Umbilical cord (tissue), 2 donors: ENCODE results near the gene BPIFB6. TPM values are rescaled to one million over a fixed set of nuclear protein-coding genes. Genes with fewer than 3 reads are reported as not detected.

ENCODE experiments used
- DNase-seq: peaks from one replicate; pipeline ENCODE4 v3.0.0-alpha.2; 2015; ENCODE audit warnings: low spot score
- total RNA-seq: library from RNA; depleted of rRNA; stranded (reverse); fragments of >200 nt; gene quantifications from one replicate; pipeline ENCODE4 v1.2.3, GENCODE V29; 2014; ENCODE audit warnings: low replicate concordance; ENCODE audit not compliant: insufficient read depth

Gene BPIFB6, protein sequence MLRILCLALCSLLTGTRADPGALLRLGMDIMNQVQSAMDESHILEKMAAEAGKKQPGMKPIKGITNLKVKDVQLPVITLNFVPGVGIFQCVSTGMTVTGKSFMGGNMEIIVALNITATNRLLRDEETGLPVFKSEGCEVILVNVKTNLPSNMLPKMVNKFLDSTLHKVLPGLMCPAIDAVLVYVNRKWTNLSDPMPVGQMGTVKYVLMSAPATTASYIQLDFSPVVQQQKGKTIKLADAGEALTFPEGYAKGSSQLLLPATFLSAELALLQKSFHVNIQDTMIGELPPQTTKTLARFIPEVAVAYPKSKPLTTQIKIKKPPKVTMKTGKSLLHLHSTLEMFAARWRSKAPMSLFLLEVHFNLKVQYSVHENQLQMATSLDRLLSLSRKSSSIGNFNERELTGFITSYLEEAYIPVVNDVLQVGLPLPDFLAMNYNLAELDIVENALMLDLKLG
- total RNA-seq: not detected

- no peak for DNase-seq
Measured at GRCh38 chr20:33031531-33031930, at the start of gene BPIFB6. Gene BPIFB6 (plus strand): TSS chr20:33031648. CDS start chr20:33031648, 0 bp downstream.

- DNase-seq: peak; percentile 5
Measured at GRCh38 chr20:32982617-32983458, 48.6 kb upstream of the BPIFB6 start.

DNA sequence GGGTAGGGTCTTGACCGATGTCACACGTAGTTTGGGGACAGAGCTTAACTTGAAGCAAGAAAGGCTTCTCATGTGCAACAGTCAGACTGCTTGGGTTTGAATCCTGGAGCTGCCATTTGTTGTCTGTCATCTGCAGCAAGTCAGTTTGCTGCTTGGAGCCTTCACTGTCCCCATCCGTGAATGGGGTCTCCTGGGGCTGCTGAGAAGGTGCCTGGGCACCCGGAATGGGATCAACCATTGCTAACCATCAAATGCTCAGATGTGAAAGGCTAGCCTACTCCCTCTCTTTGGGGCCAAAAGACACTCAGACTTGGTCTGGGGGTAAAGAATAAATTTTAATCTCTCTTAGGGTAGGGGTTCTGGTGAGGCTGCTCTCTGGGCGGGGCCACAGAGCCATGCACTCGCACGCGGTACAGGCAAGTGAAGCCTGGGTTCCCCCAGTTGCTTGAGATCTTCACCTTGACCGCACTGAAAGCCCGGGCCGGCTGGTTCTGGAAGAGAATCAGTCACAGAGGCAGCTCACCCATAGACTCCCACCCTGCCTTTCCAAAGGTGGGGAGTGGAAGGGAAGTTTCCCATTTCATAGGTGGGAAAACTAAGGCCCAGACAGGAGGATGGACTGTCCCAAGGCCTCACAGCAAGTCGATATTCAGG, 47.9 kb upstream of the BPIFB6 start:
- no peak for DNase-seq

- no peak for DNase-seq
Measured at GRCh38 chr20:32984196-32984595, 47.3 kb upstream of the BPIFB6 start.

DNA sequence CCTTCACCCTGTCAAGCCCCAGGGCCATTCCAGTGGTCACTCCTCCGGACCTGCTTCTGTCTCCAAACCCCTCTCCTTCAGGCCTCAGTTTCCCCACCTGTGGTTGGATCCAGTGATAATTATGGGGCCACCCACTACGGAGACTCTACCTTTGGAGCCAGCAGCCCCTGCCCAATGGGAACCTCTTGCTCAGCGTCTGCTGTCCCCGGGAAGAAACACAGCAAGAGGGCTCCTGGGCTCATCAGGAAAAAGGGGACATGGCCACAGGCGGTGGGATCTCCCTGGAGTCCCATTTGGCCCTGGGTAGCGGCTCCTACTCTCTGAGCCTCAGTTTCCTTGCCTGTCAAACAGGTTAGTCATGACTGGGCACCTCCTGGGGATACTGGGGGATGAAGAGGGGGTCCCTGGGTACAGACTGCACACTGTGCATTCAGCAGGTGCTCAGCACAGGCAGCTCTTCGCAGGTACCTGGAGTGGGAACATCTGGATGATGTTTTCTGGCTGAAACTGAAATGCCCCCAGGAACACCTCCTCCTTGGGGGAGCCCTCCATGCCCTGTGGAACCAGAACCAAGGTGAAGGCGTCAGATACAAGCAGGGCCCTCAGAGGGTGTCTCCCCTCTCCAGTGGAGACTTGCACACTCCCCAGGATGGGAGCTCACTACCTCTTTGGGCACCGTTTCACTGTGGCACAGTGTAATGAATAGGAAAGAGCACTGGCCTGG, 46.7 kb upstream of the BPIFB6 start:
- DNase-seq: no peak

DNA sequence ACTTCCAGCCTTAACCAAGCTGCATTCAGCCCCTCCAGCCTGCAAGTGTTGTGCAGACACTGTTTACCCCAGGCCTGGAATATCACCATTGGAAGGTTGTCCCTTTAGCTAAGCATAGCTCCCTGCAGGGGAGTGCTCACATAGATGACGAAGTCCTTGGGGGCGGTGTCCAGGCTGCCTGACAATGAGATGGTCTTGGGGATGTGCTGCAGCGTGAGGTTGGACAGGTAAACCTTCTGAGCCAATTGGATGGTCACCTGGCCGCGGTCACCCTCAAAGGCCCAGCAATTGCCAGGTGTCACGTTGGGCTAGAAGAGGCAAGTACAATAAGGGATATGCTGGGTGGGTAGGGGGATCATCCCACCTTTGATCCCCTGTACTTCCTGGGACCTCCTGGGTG, 45.9 kb upstream of the BPIFB6 start:
- no peak for DNase-seq

DNA sequence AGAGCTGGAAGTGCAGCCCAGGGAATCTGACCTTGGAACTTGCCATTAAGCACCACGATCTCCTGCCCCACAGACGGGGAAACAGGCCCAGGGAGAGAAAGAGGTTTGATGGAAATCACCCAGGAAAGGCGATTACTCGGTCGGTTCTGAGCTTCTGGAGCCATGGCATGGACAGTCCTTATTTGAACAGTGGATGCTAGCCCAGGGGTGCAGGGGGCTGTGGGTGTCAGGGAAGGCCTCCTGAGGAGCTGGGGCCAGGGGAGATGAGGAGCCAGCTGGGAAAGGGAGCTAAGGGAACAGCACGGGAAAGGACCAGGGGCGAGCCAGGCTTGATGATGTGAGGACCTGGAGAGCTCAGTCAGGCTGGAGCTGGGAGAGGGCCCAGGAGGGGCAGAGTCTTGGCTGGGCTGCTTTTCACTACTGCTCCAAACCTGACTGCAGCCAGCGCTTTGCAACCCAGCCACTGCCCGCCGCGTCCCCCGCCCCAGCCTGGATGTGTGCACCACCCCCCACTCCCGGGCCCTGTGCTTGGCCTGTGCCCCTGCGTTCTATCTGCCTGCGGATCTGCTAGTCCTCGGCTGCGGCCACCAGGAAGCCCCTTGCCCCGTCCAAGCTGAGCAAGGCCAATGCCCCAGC, 45.0 kb upstream of the BPIFB6 start:
- DNase-seq: no peak

DNA sequence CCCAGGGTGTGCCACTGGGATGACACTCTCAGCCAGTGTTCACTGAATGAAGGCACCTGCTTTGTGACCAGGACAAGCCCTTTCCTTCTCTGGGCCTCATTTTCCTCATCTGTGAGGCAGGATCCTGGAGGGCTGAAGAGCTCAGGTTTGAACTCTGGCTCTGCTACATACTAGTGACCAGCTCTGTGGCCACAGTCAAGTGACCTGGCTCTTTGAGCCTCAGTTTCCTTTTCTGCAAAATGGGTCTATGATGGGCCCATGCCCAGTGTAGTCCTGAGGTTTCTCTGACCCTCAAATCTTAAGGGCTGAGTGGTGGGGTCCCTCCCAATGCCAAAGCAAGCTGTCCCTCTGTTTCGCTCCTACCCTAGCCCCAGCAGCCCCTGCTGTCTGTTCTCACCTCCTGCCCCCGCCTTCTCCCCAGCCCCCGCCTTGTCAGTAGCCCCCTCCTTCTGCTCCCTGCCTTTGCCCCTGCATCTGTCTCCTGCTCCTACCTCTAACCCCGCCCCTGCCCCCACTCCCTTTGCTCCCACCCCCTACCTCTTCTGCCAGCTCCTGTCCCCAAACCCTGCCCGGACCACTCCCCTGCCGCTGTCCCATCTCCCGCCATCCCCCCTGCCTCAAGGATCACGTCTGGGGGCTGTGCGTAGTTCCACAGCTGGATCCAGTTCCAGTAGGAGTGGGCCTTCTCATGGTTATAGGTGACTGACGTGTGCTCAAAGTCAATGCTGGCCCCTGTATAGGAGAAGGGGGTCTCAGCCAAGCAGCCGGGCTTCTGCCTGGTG, 44.2 kb upstream of the BPIFB6 start:
- DNase-seq: no peak

- DNase-seq: no peak
Measured at GRCh38 chr20:32988008-32988407, 43.4 kb upstream of the BPIFB6 start.

DNA sequence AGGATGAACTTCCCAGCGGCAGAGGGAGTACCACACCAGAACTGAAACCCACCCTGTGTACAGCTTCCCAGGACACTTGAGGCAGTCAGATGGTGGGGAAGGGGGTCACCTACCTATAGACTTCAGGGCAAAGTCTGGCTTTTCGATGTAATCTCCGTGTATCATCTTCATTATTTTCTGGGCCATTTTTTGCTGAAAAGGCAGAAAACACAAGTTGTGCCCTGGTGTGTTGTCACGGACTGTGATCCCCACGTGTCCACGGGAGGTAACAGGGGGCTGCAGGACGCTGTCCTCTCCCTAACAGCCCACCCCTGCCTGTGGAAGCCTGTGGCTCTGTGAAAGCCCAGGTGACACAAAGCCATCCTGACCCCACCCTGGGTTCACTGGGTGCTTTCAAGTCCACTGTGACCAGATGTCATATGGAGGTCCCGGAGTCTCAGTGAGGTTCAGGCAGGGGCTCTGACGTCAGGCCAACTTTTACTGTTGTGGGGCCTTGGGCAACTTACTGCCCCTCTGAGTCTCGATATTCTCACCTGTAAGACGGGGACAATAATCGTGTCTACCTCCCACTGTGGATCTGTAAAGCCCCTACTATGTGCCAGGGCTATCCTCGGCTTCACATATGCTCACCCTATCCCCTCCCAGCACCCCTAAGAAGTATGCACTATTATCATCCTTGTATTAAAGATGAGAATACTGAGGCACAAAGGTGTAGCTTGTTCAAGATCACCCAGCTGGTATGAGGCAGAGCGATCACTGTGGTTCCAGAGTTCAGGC, 41.8 kb upstream of the BPIFB6 start:
- no peak for DNase-seq

DNA sequence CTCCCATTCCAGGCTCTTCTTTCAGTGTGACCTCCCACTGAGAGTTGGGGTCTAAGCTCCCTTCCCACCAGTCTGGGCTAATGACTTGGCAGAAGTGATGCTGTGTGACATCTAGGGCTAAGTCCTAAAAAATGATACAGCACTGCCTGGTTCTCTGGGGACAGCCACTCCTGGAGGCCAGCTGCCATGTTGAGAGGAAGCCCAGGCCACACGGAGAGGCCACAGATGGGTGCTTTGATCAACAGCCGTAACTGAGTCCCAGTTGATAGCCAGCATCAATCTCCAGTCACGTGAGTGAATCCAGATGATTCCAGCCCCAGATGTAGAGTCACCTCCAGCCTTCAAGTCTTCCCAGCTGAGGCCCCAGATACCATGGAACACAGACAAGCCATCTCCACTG, 41.0 kb upstream of the BPIFB6 start:
- no peak for DNase-seq

DNA sequence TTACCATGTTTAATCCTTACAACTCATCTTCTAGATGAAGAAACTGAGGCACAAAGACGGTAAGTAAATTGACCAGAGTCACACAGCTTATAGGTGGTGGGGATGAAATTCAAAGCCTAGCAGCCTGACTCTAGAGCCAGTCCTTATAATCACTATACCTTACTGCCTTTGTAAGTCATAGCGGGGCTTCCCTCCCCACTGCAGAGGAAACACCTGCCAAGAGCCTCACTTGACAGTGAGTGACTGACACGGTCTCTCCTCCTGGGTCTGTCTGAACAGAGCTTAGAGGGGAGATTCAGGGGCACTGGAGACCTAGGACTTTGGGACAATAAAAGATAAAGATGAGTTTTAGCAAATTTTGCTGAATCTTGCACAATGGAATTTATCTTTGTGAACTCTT, 40.1 kb upstream of the BPIFB6 start:
- no peak for DNase-seq

DNA sequence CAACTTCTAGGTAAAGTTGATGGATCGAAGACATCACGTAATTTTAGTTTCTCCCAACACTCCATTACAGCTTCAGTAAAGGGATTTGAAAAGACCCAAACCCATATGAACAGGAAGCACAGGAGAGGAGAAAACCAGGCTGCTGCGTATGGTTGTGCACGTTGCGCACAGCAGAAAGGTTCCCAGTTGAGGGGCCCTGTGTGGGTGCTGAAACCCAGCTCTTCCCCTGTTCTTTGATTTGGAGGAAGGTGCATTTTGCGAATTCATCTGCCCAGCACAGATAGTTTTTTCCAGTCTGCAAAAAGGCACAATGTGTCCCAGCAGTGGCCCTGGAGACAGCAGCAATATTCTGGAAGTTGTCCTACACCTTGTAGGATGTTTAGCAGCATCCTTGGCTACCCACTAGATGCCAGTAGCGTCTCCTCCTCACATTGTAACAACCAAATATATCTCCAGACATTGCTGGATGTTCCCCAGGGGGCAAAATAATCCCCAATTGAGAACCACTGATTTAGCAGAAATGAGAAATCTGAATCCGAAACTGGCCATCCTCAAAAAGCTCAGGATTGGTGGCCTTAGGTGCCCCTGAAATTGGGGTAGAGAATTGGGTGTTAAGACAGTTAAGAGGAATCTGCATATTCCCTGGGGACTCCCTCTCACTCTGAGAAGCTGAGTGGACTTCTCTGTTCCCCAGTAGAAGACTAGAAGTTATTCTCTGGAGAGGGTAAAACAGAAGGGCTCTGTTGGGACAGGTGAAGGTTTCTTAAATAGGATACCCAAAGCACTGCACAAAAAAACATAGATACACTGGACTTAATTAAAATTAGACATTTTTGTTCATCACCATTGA, 39.4 kb upstream of the BPIFB6 start:
- DNase-seq: no peak

- DNase-seq: no peak
Measured at GRCh38 chr20:32993496-32994050, 37.9 kb upstream of the BPIFB6 start.

GRCh38 chr20:32995802-32996201, 35.6 kb upstream of the BPIFB6 start:
- no peak for DNase-seq

- no peak for DNase-seq
Measured at GRCh38 chr20:32997431-32997830, 34.0 kb upstream of the BPIFB6 start.

DNA sequence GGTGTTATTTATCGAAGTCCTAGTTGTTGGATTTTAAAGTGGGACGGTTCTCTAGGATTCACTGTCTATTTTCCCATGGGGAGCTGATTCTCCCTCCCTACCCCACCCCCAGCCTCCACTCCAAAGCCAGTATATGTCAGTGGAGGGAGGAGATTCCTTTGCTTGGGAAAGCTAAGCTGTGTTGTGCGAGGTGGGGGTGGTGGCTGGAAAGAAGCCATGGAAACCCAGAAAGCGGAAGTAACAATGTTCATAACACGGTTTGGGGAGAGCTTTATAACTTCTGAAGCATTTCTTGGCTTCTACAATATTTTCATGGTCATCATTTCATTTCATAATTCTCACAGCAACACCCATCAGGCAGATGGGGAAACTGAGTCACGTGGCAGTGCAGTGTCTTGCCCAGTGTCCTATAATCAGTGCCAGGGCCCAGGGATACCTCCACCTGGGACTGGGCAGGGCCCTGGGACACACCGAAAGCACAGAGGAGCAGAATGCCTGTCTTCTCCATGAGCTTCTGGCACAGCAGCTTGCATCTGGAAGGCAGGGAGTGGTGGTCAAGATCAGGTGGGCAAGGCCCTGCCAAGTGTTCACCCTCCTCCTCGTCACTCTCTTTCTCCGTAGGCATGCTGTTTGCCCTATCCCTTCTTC, 31.7 kb upstream of the BPIFB6 start:
- DNase-seq: peak; percentile 52
